ENCODE measurements around the gene ZDHHC16. TPM values are rescaled to one million over a fixed set of nuclear protein-coding genes. Genes with fewer than 3 reads are reported as not detected.

The ZDHHC16 gene
- total RNA-seq, 4 donors from 2014 or later, result 25.0 to 34.5 (median 31.6) TPM

DNA sequence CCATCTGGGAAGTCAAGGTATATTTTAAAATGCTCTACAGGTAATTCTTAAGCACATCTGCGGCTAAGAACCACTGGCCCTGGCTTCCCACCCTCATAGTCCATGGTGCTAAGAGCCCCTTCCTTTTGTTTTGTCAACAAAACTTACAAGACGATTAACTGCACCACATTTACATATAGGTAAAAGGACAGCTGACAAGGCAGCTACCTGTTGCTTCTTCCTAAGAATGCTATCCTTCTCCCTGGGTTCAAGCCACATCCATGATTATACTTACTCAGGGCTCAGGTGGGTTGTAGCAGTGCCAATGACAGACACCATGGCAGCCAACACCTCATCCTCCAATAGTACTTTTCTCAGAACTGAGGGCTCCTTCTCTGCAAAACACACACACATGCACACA is 16.3 kb downstream of the ZDHHC16 start:
- Histone ChIP-seq H3K9me3 (no peaks in the 10 kb centered on the region), H3K4me3 (no peak overlapping the region), H3K27ac (no peak overlapping the region), H3K36me3 (peaks cover 3 to 96% of the 10 kb centered on the region in 2 donors), H3K4me1 (peaks cover 5 to 8% of the 10 kb centered on the region in 2 donors), H3K27me3 (no peaks in the 10 kb centered on the region)
- ATAC-seq (no peak), DNase-seq (no peak)
- in situ Hi-C loops (cut with MboI; ENCODE audit: low sequenced_read_pairs in 4 of 4) (loop anchor here in 3 of 4 donors (5.0 to 10.0 kb wide), 3 partner anchors 90 to 152 kb away; no protein-coding TSS in a partner anchor), intact Hi-C loops (cut with DNase I; ENCODE audit: low total_unique reads) (loop anchor here (5.0 kb wide), 1 partner anchor 40 kb away; no protein-coding TSS in a partner anchor)
- no peak for TF ChIP-seq POLR2A (IDR thresholded peaks at IDR 0.05)
- TF ChIP-seq, protein P1, sequence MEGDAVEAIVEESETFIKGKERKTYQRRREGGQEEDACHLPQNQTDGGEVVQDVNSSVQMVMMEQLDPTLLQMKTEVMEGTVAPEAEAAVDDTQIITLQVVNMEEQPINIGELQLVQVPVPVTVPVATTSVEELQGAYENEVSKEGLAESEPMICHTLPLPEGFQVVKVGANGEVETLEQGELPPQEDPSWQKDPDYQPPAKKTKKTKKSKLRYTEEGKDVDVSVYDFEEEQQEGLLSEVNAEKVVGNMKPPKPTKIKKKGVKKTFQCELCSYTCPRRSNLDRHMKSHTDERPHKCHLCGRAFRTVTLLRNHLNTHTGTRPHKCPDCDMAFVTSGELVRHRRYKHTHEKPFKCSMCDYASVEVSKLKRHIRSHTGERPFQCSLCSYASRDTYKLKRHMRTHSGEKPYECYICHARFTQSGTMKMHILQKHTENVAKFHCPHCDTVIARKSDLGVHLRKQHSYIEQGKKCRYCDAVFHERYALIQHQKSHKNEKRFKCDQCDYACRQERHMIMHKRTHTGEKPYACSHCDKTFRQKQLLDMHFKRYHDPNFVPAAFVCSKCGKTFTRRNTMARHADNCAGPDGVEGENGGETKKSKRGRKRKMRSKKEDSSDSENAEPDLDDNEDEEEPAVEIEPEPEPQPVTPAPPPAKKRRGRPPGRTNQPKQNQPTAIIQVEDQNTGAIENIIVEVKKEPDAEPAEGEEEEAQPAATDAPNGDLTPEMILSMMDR (IDR thresholded peaks at IDR 0.05 in 4 of 5, conservative IDR thresholded peaks at IDR 0.05 in 1 of 5), result no peak

DNA sequence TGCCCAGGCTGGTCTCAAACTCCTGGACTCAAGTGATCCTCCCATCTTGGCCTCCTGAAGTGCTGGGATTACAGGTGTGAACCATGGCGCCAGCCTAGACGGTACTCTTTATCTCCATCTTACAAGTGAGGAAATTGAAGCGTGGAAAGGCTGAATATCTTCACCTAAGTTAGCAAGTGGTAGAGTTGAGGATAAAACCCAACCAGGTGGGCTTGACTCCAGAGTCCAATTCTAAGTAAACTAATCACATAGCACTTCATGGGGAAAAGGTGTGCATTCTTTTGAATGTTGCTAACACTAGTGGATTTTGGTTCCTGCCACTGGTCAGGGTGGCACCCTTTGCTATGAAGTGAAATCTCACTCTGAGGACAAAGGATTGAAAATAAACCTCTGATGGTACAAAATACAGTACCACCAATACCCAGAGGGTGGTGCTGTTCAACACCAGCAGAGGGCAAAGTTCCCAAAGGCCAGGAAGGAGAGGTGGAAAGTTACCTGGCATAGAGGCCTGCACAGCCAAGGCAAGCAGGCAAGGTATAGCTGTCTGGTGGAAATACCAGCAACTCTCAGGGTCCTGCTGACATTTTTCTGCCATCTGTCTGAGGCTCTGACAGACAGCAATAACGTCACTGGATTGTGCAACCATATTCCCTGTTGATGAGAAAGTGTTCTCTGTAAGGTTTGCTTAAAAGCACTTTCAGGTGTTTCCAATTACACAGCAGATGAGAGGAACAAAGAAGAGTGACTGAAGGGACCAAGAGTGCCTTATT is 17.6 kb downstream of the ZDHHC16 start:
- no peaks in the 10 kb centered on the region for H3K9me3 ChIP-seq
- H3K27ac ChIP-seq, result peak overlapping the region; percentile 54 to 64 (median 59)
- in situ Hi-C loops (cut with MboI; ENCODE audit: low sequenced_read_pairs in 4 of 4) (loop anchor here in 3 of 4 donors (5.0 to 10.0 kb wide), 3 partner anchors 89 to 151 kb away; no protein-coding TSS in a partner anchor), intact Hi-C loops (cut with DNase I; ENCODE audit: low total_unique reads) (loop anchor here (1.0 to 5.0 kb wide), 3 partner anchors 39 to 149 kb away; no protein-coding TSS in a partner anchor)
- peaks cover 3 to 99% of the 10 kb centered on the region in 2 donors for H3K36me3 ChIP-seq
- TF ChIP-seq POLR2A (IDR thresholded peaks at IDR 0.05), result no peak
- TF ChIP-seq, protein P1 (IDR thresholded peaks at IDR 0.05 in 4 of 5, conservative IDR thresholded peaks at IDR 0.05 in 1 of 5), result peak; percentile 83 to 90 (median 86)
- peaks cover 5 to 8% of the 10 kb centered on the region in 2 donors for H3K4me1 ChIP-seq
- peak; percentile 79 to 81 for ATAC-seq
- H3K4me3 ChIP-seq, result no peak overlapping the region
- no peaks in the 10 kb centered on the region for H3K27me3 ChIP-seq
- DNase-seq, result peak; percentile 16 to 51

DNA sequence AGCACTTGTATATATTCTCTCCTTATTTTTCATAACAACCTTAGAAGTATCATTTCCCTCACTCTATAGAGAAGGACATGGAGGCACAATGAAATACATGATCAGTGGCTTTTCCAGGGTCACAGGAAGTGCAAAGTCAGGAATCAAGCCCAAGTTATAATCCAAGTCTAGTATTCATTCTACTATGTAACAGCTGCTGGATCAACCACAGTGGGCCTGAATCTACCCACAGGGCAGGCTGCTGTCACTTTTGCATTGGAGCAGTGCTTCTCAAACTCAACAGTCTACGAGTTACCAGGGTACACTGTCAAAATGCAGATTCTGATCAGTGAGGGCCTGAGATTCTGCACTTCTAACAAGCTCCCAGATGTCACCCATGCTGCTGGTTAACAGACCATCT is 18.3 kb downstream of the ZDHHC16 start:
- no peak for ATAC-seq
- in situ Hi-C loops (cut with MboI; ENCODE audit: low sequenced_read_pairs in 4 of 4), result loop anchor here in 3 of 4 donors (5.0 to 10.0 kb wide), 3 partner anchors 88 to 151 kb away; no protein-coding TSS in a partner anchor
- peak overlapping the region; percentile 54 to 64 (median 59) for H3K27ac ChIP-seq

DNA sequence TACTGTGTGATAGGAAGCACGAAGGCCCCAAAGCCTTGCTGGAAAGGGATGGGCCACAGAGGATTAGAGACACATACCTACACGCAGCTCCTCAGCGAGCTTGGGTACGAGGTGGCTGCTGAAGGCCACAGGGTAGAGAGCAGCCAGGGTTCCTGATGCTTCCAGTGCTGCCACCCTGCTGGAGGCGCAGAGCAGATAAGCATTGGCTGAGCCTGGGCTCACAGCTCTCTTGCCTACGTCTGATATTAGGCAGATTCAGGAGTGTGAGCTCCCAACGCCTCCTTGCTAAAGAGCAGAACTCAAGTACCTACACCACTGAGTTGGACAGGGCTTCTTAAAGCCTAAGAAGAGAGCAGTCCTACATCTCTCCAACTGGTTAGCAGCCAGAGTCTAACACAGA is 20.0 kb downstream of the ZDHHC16 start:
- H3K27ac ChIP-seq, result peak overlapping the region in 1 of 4 donors; percentile 58
- in situ Hi-C loops (cut with MboI; ENCODE audit: low sequenced_read_pairs in 4 of 4) (loop anchor here in 3 of 4 donors (10.0 kb wide), 2 partner anchors 89 to 149 kb away; no protein-coding TSS in a partner anchor), intact Hi-C loops (cut with DNase I; ENCODE audit: low total_unique reads) (no loop called here)
- H3K9me3 ChIP-seq, result no peaks in the 10 kb centered on the region
- TF ChIP-seq POLR2A (IDR thresholded peaks at IDR 0.05), result no peak
- TF ChIP-seq, protein P1 (IDR thresholded peaks at IDR 0.05 in 4 of 5, conservative IDR thresholded peaks at IDR 0.05 in 1 of 5), result no peak
- H3K4me3 ChIP-seq, result no peak overlapping the region
- peaks cover 5 to 8% of the 10 kb centered on the region in 2 donors for H3K4me1 ChIP-seq
- H3K27me3 ChIP-seq, result no peaks in the 10 kb centered on the region
- ATAC-seq (peak in 1 of 2 donors; percentile 11), DNase-seq (no peak)
- H3K36me3 ChIP-seq, result peaks cover 5 to 99% of the 10 kb centered on the region in 2 donors

More for the DNA sequence above, 18.3 kb downstream of the ZDHHC16 start:
- Histone ChIP-seq H3K9me3 (no peaks in the 10 kb centered on the region), H3K36me3 (peaks cover 3 to 99% of the 10 kb centered on the region in 2 donors), H3K4me3 (no peak overlapping the region), H3K27me3 (no peaks in the 10 kb centered on the region), H3K4me1 (peaks cover 5 to 8% of the 10 kb centered on the region in 2 donors)
- no peak for DNase-seq
- intact Hi-C loops (cut with DNase I; ENCODE audit: low total_unique reads), result loop anchor here (5.0 kb wide), 1 partner anchor 38 kb away; no protein-coding TSS in a partner anchor
- TF ChIP-seq POLR2A (IDR thresholded peaks at IDR 0.05), result no peak
- TF ChIP-seq, protein P1 (IDR thresholded peaks at IDR 0.05 in 4 of 5, conservative IDR thresholded peaks at IDR 0.05 in 1 of 5), result no peak
